GM19463 (cell line): ENCODE measurements around the gene ADAMTS19.
"Not testable (repeated sequence)": the region's sequence is repeated elsewhere in the genome, so short reads cannot be mapped to it uniquely, and the experiment has no call there.

ENCODE experiments used
- ATAC-seq: cut with Tn5 transposase; IDR thresholded peaks from one replicate; pipeline ENCODE4 v1.9.1; 2021; ENCODE audit warnings: mild to moderate bottlenecking, moderate library complexity; ENCODE audit not compliant: unreplicated experiment

ADAMTS19 gene

GRCh38 chr5:129584496-129584895 is 124.4 kb downstream of the ADAMTS19 start:
- ATAC-seq: not testable (repeated sequence)

GRCh38 chr5:129591508-129592160 is 131.5 kb downstream of the ADAMTS19 start:
- no peak for ATAC-seq

GRCh38 chr5:129593525-129593924 is 133.4 kb downstream of the ADAMTS19 start:
- ATAC-seq: no peak

DNA sequence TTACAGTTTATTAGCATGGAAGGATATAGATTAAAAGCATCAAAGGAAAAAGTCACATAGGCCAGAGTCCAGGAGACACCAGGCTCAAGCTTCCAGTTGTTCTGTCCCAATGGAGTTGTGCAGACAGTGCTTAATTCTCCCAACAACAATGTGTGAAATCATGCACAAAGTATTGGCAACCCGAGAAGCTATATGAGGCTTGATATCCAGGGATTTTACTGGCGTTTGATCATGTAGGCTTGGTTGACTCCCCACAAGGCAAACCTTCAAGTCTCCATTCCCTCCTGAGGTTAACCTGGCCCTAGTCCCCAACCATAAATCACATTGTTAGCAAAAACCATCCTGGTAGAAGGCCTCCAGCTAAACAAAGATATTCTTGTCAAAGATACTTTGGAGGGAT is 141.5 kb downstream of the ADAMTS19 start:
- ATAC-seq: no peak

- no peak for ATAC-seq
Observed at GRCh38 chr5:129608350-129608749, 148.3 kb downstream of the ADAMTS19 start.

DNA sequence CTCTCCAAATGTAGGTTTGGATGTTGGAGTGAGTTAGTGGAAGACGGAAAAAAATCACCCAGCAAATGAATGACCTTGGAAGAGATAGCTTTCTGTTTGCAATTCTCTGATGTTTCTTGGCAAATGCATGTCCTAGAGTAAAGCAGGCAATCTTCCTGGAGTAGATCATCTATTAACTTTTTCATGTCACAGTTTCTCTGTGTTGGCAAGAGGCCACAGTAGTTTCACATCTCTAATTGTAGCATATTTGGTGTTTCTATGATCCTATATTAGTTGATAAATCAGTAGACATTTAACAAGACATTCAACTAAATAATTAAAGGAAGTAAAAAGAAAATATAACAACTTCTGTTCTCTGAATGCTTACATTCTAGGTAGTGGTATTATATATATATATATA is 149.6 kb downstream of the ADAMTS19 start:
- no peak for ATAC-seq

- no peak for ATAC-seq
Observed at GRCh38 chr5:129616517-129616916, 156.4 kb downstream of the ADAMTS19 start.

DNA sequence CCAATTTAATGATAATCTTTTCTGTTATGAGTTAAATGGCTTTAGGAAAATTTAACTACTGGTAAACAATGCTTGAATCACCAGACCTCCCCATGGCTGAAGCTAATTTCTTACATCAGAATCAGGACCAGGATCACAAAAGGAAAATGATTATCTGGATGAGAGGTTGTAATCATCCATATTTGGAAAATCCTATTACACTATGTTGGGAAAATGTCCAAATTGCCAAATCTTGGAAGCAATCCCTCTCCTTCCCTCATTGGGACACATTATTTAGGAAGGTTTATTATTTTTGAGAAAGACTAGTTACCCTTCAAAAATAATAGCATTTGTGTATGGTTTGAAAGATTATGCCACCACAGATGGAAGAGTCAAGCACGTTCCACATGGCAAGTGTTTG is 157.1 kb downstream of the ADAMTS19 start:
- ATAC-seq: no peak

DNA sequence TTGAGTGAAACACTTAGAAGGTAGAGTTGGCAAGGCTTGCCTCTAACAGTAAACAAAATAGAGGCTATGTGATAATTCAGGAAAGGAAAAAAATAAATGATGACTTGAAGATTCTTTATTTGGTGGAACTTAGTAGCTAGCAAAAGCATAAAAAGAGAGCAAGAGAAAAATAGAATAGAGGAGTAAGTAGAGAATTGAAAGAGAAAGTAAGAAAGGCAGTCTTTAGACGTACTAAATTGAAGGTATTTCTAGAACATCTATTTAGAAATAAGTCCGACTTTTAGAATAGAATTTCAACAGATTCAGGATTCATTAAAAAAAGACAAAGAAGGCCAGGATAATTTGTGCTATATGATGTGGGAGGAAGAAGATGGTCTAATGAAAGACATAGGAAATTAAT is 159.7 kb downstream of the ADAMTS19 start:
- ATAC-seq: no peak

DNA sequence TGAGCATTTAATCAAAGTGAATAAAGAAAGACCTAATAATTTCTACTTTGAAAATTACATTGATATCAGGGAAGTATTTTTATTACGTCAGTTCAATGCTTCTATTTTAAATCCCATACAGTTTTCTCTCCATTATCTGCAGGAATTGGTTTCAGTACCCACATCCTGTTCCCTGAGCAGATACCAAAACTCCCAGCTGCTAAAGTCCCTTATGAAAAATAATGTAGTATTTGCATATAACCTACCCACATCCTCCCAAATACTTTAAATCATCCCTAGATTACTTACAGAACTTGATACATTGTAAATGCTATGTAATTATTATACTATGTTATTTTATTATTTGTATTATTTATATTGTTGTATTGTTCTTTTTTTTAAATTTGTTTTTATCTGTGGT is 162.4 kb downstream of the ADAMTS19 start:
- ATAC-seq: no peak

GRCh38 chr5:129629575-129629974 is 169.5 kb downstream of the ADAMTS19 start:
- no peak for ATAC-seq

- no peak for ATAC-seq
Observed at GRCh38 chr5:129630101-129630500, 170.0 kb downstream of the ADAMTS19 start.

- no peak for ATAC-seq
Observed at GRCh38 chr5:129631961-129632360, 171.9 kb downstream of the ADAMTS19 start.

DNA sequence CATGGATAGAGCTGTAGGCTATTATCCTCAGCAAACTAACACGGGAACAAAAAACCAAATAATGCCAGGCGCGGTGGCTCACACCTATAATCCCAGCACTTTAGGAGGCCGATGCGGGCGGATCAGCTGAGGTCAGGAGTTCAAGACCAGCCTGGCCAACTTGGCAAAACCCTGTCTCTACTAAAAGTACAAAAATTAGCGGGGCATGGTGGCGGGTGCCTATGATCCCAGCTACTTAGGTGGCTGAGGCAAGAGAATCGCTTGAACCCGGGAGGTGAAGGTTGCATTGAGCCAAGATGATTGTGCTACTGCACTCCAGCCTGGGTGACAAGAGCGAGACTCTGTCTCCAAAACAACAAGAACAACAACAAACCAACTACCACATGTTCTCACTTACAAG is 177.4 kb downstream of the ADAMTS19 start:
- not testable (repeated sequence) for ATAC-seq

- no peak for ATAC-seq
Observed at GRCh38 chr5:129639331-129639730, 179.2 kb downstream of the ADAMTS19 start.

- ATAC-seq: no peak
Observed at GRCh38 chr5:129652349-129653056, 192.4 kb downstream of the ADAMTS19 start.

DNA sequence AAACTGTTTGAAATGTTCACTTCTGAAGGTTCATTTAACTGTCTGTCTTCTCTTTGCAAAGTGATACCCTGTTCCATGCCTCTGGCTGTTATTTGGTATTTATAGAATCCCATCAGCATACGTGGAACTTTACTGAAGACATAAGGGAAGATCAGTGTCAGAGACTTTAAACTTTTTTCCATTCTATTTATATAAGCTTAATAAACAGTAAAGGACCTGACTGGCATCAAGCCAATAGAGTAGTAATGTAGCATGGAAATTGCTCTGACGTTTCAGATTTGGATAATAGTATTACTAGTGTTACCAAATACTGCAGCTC is 192.9 kb downstream of the ADAMTS19 start:
- ATAC-seq: no peak

GRCh38 chr5:129653442-129653841 is 193.3 kb downstream of the ADAMTS19 start:
- no peak for ATAC-seq

DNA sequence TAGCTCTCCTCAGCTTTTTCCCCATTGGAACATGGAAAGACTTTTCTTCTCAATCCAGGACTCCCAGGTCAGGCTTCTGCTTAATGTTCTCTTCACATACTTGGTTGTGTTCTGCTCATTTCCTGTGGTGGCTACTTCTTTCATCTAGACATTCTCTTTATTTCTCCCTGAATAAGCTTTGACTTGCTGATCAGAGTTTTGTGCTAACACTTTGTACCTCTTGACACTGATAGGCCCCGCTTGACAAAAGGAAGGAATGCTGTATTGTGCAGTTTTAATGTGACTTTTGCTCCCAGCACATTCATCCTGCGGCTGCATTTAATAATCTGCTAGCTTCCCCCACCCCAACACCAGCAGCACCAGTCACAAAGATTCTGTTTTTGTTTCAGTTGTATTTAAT is 196.9 kb downstream of the ADAMTS19 start:
- ATAC-seq: no peak

GRCh38 chr5:129658801-129659200 is 198.7 kb downstream of the ADAMTS19 start:
- no peak for ATAC-seq

GRCh38 chr5:129661366-129662035 is 201.4 kb downstream of the ADAMTS19 start:
- ATAC-seq: no peak

DNA sequence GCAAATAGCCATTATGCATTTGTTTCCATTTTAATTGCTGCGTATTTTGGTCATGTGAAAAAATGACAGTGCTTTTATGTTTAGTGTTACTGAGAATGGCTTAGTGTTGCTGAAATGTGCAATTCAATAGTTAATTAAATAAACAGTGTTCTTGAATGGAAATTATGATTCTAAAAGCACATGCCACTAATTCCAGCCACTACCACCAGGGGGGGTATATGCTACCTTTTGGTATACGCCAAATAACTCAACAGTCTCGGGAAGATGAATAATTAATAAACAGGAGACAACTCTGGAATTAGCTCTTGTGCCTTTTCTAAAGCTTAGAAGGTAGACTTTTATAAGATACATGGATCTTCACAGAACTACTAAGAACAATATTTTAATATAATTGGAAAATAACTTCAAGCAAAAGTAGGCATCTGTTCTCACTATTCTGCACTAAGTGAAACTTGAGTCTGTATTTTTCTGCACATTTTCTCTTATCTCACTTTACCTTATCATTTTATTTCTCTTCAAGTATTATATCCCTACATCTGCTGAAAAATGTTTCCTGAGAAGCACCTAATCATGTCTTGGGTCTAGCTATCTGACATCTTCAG is 204.3 kb downstream of the ADAMTS19 start:
- ATAC-seq: peak; percentile 72
